Gastrocnemius medialis (tissue), 4 donors: ENCODE results near the gene ROBO1.

Experiments used
- POLR2A ChIP-seq, 2 donors: fragments of 450-650 bp; IDR thresholded peaks; one replicate each; pipeline ENCODE4 v1.6.1; 2017; ENCODE audit warnings: antibody characterized with exemption in 2 of 2, mild to moderate bottlenecking in 2 of 2, moderate library complexity in 2 of 2
- TF ChIP-seq, protein P1 (sequence below), 5 experiments: fragments of 450-650 bp in 3 of 5; fragments of 200-600 bp in 2 of 5; sonication (generic) in 2 of 5; IDR thresholded peaks in 4 of 5; conservative IDR thresholded peaks in 1 of 5; 1 replicate in 4 of 5; 2 replicates in 1 of 5; pipeline ENCODE4 v1.5.1; 2016 to 2019; ENCODE audit warnings: antibody characterized with exemption in 5 of 5, mild to moderate bottlenecking in 3 of 5, moderate library complexity in 3 of 5

GRCh38 chr3:79233431-79234060, 534.3 kb downstream of the ROBO1 start:
- TF ChIP-seq, protein P1, sequence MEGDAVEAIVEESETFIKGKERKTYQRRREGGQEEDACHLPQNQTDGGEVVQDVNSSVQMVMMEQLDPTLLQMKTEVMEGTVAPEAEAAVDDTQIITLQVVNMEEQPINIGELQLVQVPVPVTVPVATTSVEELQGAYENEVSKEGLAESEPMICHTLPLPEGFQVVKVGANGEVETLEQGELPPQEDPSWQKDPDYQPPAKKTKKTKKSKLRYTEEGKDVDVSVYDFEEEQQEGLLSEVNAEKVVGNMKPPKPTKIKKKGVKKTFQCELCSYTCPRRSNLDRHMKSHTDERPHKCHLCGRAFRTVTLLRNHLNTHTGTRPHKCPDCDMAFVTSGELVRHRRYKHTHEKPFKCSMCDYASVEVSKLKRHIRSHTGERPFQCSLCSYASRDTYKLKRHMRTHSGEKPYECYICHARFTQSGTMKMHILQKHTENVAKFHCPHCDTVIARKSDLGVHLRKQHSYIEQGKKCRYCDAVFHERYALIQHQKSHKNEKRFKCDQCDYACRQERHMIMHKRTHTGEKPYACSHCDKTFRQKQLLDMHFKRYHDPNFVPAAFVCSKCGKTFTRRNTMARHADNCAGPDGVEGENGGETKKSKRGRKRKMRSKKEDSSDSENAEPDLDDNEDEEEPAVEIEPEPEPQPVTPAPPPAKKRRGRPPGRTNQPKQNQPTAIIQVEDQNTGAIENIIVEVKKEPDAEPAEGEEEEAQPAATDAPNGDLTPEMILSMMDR (IDR thresholded peaks at IDR 0.05 in 4 of 5, conservative IDR thresholded peaks at IDR 0.05 in 1 of 5) = no peak
- no peak for TF ChIP-seq POLR2A (IDR thresholded peaks at IDR 0.05)
